ENCODE data around the gene PPP1R14C. TPM values are rescaled to one million over a fixed set of nuclear protein-coding genes. Genes with fewer than 3 reads are reported as not detected.
A peak's percentile ranks its signal among the peaks of the same experiment; 100 is the strongest.

Gene PPP1R14C
- total and polyA plus RNA-seq, 7 experiments from 2014 or later, result not detected

GRCh38 chr6:150208611-150209352 is 65.9 kb downstream of the PPP1R14C start:
- H3K27me3 ChIP-seq (ENCODE audit: control insufficient read depth in 2 of 2, insufficient read depth in 2 of 2, low read length in 2 of 2), result no peaks in the 10 kb centered on the region
- DNase-seq (no peak), ATAC-seq (no peak)
- Mint-ChIP-seq H3K36me3 (no peaks in the 10 kb centered on the region), H3K27me3 (peaks cover 0 to 23% (median 7%) of the 10 kb centered on the region in 5 donors), H3K27ac (no peak overlapping the region), H3K9me3 (peaks cover 0 to 2% (median 0%) of the 10 kb centered on the region in 11 donors), H3K4me1 (no peaks in the 10 kb centered on the region), H3K4me3 (no peak overlapping the region)
- intact Hi-C loops (cut with micrococcal nuclease), result no loop called here
- H3K27ac ChIP-seq (ENCODE audit: low read depth, low read length), result no peak overlapping the region
- H3K36me3 ChIP-seq (ENCODE audit: control insufficient read depth in 2 of 3, insufficient read depth in 3 of 3, low read length in 3 of 3), result no peaks in the 10 kb centered on the region
- H3K4me3 ChIP-seq (ENCODE audit: low read length), result no peak overlapping the region
- no peaks in the 10 kb centered on the region for H3K4me1 ChIP-seq (ENCODE audit: control insufficient read depth in 2 of 2, insufficient read depth in 2 of 2, low read length in 2 of 2)
- CTCF ChIA-PET, result interaction anchor here (0.6 kb wide), 1 partner anchor 1850 kb away, joined by 3 read pairs; no protein-coding TSS in a partner anchor
- POLR2A ChIA-PET, result no interaction called here
- H3K9me3 ChIP-seq (ENCODE audit: control insufficient read depth in 2 of 3, low read length in 3 of 3), result no peaks in the 10 kb centered on the region

- Histone ChIP-seq H3K36me3 (ENCODE audit: control insufficient read depth in 2 of 3, insufficient read depth in 3 of 3, low read length in 3 of 3) (no peaks in the 10 kb centered on the region), H3K4me1 (ENCODE audit: control insufficient read depth in 2 of 2, insufficient read depth in 2 of 2, low read length in 2 of 2) (no peaks in the 10 kb centered on the region), H3K27ac (ENCODE audit: low read depth, low read length) (no peak overlapping the region), H3K9me3 (ENCODE audit: control insufficient read depth in 2 of 3, low read length in 3 of 3) (no peaks in the 10 kb centered on the region), H3K4me3 (ENCODE audit: low read length) (no peak overlapping the region), H3K27me3 (ENCODE audit: control insufficient read depth in 2 of 2, insufficient read depth in 2 of 2, low read length in 2 of 2) (no peaks in the 10 kb centered on the region)
- Mint-ChIP-seq H3K4me3 (no peak overlapping the region), H3K4me1 (no peaks in the 10 kb centered on the region), H3K36me3 (no peaks in the 10 kb centered on the region), H3K27ac (no peak overlapping the region), H3K27me3 (peaks cover 0 to 27% (median 7%) of the 10 kb centered on the region in 5 donors), H3K9me3 (peaks cover 0 to 2% (median 0%) of the 10 kb centered on the region in 11 donors)
- ChIA-PET POLR2A (no interaction called here), CTCF (no interaction called here)
- intact Hi-C loops (cut with micrococcal nuclease), result no loop called here
- ATAC-seq, result no peak
- DNase-seq, result no peak
Observed at GRCh38 chr6:150209415-150209814, 66.6 kb downstream of the PPP1R14C start.

GRCh38 chr6:150211700-150212511 is 69.1 kb downstream of the PPP1R14C start:
- no peak overlapping the region for H3K27ac Mint-ChIP-seq
- DNase-seq (no peak), ATAC-seq (no peak)
- Histone ChIP-seq H3K4me3 (ENCODE audit: low read length) (no peak overlapping the region), H3K27ac (ENCODE audit: low read depth, low read length) (no peak overlapping the region), H3K4me1 (ENCODE audit: control insufficient read depth in 2 of 2, insufficient read depth in 2 of 2, low read length in 2 of 2) (no peaks in the 10 kb centered on the region), H3K27me3 (ENCODE audit: control insufficient read depth in 2 of 2, insufficient read depth in 2 of 2, low read length in 2 of 2) (no peaks in the 10 kb centered on the region), H3K36me3 (ENCODE audit: control insufficient read depth in 2 of 3, insufficient read depth in 3 of 3, low read length in 3 of 3) (no peaks in the 10 kb centered on the region), H3K9me3 (ENCODE audit: control insufficient read depth in 2 of 3, low read length in 3 of 3) (no peaks in the 10 kb centered on the region)
- intact Hi-C loops (cut with micrococcal nuclease), result no loop called here
- H3K27me3 Mint-ChIP-seq, result peaks cover 0 to 26% (median 8%) of the 10 kb centered on the region in 5 donors
- CTCF ChIA-PET, result no interaction called here
- POLR2A ChIA-PET, result no interaction called here
- no peaks in the 10 kb centered on the region for H3K36me3 Mint-ChIP-seq
- H3K9me3 Mint-ChIP-seq, result peaks cover 0 to 2% (median 0%) of the 10 kb centered on the region in 11 donors
- H3K4me3 Mint-ChIP-seq, result no peak overlapping the region
- no peaks in the 10 kb centered on the region for H3K4me1 Mint-ChIP-seq

GRCh38 chr6:150212778-150213177 is 69.9 kb downstream of the PPP1R14C start:
- no peak for ATAC-seq
- H3K27me3 Mint-ChIP-seq, result peaks cover 0 to 21% (median 8%) of the 10 kb centered on the region in 5 donors

GRCh38 chr6:150213301-150213700 is 70.5 kb downstream of the PPP1R14C start:
- ChIA-PET POLR2A (no interaction called here), CTCF (no interaction called here)
- H3K27ac Mint-ChIP-seq, result no peak overlapping the region
- DNase-seq (no peak), ATAC-seq (no peak)
- Histone ChIP-seq H3K9me3 (ENCODE audit: control insufficient read depth in 2 of 3, low read length in 3 of 3) (no peaks in the 10 kb centered on the region), H3K27me3 (ENCODE audit: control insufficient read depth in 2 of 2, insufficient read depth in 2 of 2, low read length in 2 of 2) (no peaks in the 10 kb centered on the region), H3K36me3 (ENCODE audit: control insufficient read depth in 2 of 3, insufficient read depth in 3 of 3, low read length in 3 of 3) (no peaks in the 10 kb centered on the region), H3K4me1 (ENCODE audit: control insufficient read depth in 2 of 2, insufficient read depth in 2 of 2, low read length in 2 of 2) (no peaks in the 10 kb centered on the region), H3K4me3 (ENCODE audit: low read length) (no peak overlapping the region), H3K27ac (ENCODE audit: low read depth, low read length) (no peak overlapping the region)
- H3K4me1 Mint-ChIP-seq, result no peaks in the 10 kb centered on the region
- H3K4me3 Mint-ChIP-seq, result no peak overlapping the region
- H3K27me3 Mint-ChIP-seq, result peaks cover 0 to 21% (median 8%) of the 10 kb centered on the region in 5 donors
- no peaks in the 10 kb centered on the region for H3K36me3 Mint-ChIP-seq
- peaks cover 0 to 2% (median 0%) of the 10 kb centered on the region in 11 donors for H3K9me3 Mint-ChIP-seq
- intact Hi-C loops (cut with micrococcal nuclease), result no loop called here

More at GRCh38 chr6:150212778-150213177, 69.9 kb downstream of the PPP1R14C start:
- intact Hi-C loops (cut with micrococcal nuclease), result no loop called here
- Mint-ChIP-seq H3K36me3 (no peaks in the 10 kb centered on the region), H3K4me1 (no peaks in the 10 kb centered on the region), H3K27ac (no peak overlapping the region), H3K4me3 (no peak overlapping the region), H3K9me3 (peaks cover 0 to 2% (median 0%) of the 10 kb centered on the region in 11 donors)
- Histone ChIP-seq H3K36me3 (ENCODE audit: control insufficient read depth in 2 of 3, insufficient read depth in 3 of 3, low read length in 3 of 3) (no peaks in the 10 kb centered on the region), H3K9me3 (ENCODE audit: control insufficient read depth in 2 of 3, low read length in 3 of 3) (no peaks in the 10 kb centered on the region), H3K4me1 (ENCODE audit: control insufficient read depth in 2 of 2, insufficient read depth in 2 of 2, low read length in 2 of 2) (no peaks in the 10 kb centered on the region), H3K4me3 (ENCODE audit: low read length) (no peak overlapping the region), H3K27me3 (ENCODE audit: control insufficient read depth in 2 of 2, insufficient read depth in 2 of 2, low read length in 2 of 2) (no peaks in the 10 kb centered on the region), H3K27ac (ENCODE audit: low read depth, low read length) (no peak overlapping the region)
- CTCF ChIA-PET, result no interaction called here
- no peak for DNase-seq
- POLR2A ChIA-PET, result no interaction called here

GRCh38 chr6:150214310-150214709 is 71.5 kb downstream of the PPP1R14C start:
- no peaks in the 10 kb centered on the region for H3K36me3 ChIP-seq (ENCODE audit: control insufficient read depth in 2 of 3, insufficient read depth in 3 of 3, low read length in 3 of 3)
- no peaks in the 10 kb centered on the region for H3K27me3 ChIP-seq (ENCODE audit: control insufficient read depth in 2 of 2, insufficient read depth in 2 of 2, low read length in 2 of 2)
- no peak for ATAC-seq
- H3K4me1 ChIP-seq (ENCODE audit: control insufficient read depth in 2 of 2, insufficient read depth in 2 of 2, low read length in 2 of 2), result no peaks in the 10 kb centered on the region
- H3K27ac Mint-ChIP-seq, result peak overlapping the region in 1 of 9 donors; percentile 60
- intact Hi-C loops (cut with micrococcal nuclease), result no loop called here
- H3K27ac ChIP-seq (ENCODE audit: low read depth, low read length), result no peak overlapping the region
- H3K4me3 Mint-ChIP-seq, result no peak overlapping the region
- no peak for DNase-seq
- H3K9me3 ChIP-seq (ENCODE audit: control insufficient read depth in 2 of 3, low read length in 3 of 3), result no peaks in the 10 kb centered on the region
- H3K9me3 Mint-ChIP-seq, result peaks cover 0 to 2% (median 0%) of the 10 kb centered on the region in 11 donors
- no peak overlapping the region for H3K4me3 ChIP-seq (ENCODE audit: low read length)
- H3K4me1 Mint-ChIP-seq, result no peaks in the 10 kb centered on the region
- CTCF ChIA-PET, result no interaction called here
- no peaks in the 10 kb centered on the region for H3K36me3 Mint-ChIP-seq
- peaks cover 0 to 25% (median 8%) of the 10 kb centered on the region in 5 donors for H3K27me3 Mint-ChIP-seq
- POLR2A ChIA-PET, result no interaction called here
